ENCODE results near the gene PPP1R37. TPM values are rescaled to one million over a fixed set of nuclear protein-coding genes. Genes with fewer than 3 reads are reported as not detected.

Gene PPP1R37
- total RNA-seq, 1 donor from 2014 or later, result 16.2 TPM

DNA sequence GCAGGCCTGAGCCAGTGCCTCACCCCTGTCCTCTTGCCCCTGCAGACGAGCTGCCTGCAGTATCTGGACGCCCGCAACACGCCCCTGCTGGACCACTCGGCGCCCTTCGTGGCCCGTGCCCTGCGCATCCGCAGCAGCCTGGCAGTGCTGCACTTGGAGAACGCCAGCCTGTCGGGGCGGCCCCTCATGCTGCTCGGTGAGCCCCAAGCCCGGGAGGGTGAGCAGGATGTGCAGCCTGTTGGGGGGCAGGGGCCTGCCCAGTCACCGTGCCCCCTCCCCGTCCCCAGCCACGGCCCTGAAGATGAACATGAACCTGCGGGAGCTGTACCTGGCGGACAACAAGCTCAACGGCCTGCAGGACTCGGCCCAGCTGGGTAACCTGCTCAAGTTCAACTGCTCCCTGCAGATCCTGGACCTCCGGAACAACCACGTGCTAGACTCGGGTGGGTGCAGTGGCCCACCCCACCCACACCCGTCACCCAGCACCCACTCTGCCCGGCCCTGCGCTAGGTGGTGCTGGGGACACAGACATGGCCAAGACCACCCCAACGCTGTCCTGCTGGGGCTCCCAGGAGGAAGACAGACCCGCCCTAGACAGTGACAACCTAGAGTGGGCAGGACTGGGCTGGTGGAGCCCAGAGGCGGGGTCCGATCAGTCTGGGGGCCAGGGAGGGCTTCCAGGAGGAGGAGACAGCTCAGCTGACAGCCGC lies 49.2 kb downstream of the PPP1R37 start:
- Histone ChIP-seq H3K27me3 (ENCODE audit: control insufficient read depth in 3 of 3, insufficient read depth in 3 of 3, low read length in 3 of 3) (no peaks in the 10 kb centered on the region), H3K4me3 (ENCODE audit: low read length in 3 of 3) (no peak overlapping the region), H3K9ac (ENCODE audit: low read depth in 1 of 3, low read length in 3 of 3) (no peak overlapping the region), H3K9me3 (ENCODE audit: control insufficient read depth in 3 of 3, low read length in 3 of 3) (no peaks in the 10 kb centered on the region), H3K27ac (ENCODE audit: low read depth, low read length) (no peak overlapping the region), H3K36me3 (ENCODE audit: control insufficient read depth in 3 of 3, insufficient read depth in 3 of 3, low read length in 3 of 3) (peaks cover 20 to 37% (median 30%) of the 10 kb centered on the region in 3 donors), H3K4me1 (ENCODE audit: control insufficient read depth in 3 of 3, insufficient read depth in 3 of 3, low read length in 3 of 3) (peaks cover 0 to 6% (median 0%) of the 10 kb centered on the region in 3 donors)

DNA sequence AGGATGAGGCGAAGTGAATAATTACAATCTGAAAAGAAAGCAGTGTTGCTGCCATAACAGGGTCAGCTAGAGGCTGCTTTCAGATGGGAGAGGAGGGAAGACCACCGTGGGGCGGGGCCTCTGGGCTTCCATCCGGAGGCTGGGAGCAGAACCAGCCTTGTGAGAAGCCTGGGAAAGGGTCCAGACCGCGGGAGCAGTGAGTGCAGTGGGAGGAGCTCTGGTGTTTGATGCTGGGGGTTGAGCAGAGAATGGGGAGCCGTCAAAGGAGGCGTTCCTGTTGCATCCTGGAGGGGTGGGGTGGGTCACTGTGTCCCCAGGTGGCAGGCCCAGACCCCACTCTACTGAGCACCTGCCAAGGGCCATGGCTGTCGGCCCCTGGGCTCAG lies 49.7 kb downstream of the PPP1R37 start:
- H3K36me3 ChIP-seq (ENCODE audit: control insufficient read depth in 3 of 3, insufficient read depth in 3 of 3, low read length in 3 of 3), result peaks cover 20 to 37% (median 30%) of the 10 kb centered on the region in 3 donors
- no peaks in the 10 kb centered on the region for H3K27me3 ChIP-seq (ENCODE audit: control insufficient read depth in 3 of 3, insufficient read depth in 3 of 3, low read length in 3 of 3)
- H3K9me3 ChIP-seq (ENCODE audit: control insufficient read depth in 3 of 3, low read length in 3 of 3), result no peaks in the 10 kb centered on the region
- no peak overlapping the region for H3K4me3 ChIP-seq (ENCODE audit: low read length in 3 of 3)
- peaks cover 0 to 4% (median 0%) of the 10 kb centered on the region in 3 donors for H3K4me1 ChIP-seq (ENCODE audit: control insufficient read depth in 3 of 3, insufficient read depth in 3 of 3, low read length in 3 of 3)
- no peak overlapping the region for H3K27ac ChIP-seq (ENCODE audit: low read depth, low read length)
- no peak overlapping the region for H3K9ac ChIP-seq (ENCODE audit: low read depth in 1 of 3, low read length in 3 of 3)

DNA sequence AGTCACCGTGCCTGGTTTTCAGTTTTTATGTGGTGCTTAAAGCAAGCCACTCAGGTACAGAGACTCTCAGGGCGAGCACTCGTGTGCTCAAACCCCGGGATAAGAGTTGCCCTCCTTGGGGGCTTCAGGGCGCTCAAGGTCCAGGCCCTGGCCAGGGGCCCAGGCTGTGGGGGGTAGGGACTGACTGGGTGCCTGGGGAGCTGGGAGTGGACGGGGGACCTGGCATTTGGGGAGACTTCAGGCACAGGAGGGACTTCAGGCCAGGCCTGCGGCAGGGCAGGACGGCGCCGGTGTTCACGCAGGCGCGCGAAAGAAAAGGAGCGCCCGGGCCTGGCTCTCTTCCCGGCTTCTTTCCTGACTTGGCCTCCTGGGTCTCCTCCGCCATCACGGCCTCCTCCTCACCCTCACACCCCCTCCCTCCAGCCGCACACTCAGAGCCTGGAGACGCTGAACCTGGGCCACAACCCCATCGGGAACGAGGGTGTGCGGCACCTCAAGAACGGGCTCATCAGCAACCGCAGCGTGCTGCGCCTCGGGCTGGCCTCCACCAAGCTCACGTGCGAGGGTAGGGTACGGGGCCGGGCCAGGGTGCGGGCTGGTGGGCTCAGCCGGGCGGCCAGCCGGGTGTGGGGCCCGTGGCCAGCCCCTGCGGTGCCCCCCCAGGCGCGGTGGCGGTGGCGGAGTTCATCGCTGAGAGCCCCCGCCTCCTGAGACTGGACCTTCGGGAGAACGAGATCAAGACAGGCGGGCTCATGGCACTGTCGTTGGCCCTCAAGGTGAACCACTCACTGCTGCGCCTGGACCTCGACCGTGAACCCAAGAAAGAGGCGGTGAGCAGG lies 51.7 kb downstream of the PPP1R37 start:
- Histone ChIP-seq H3K36me3 (ENCODE audit: control insufficient read depth in 3 of 3, insufficient read depth in 3 of 3, low read length in 3 of 3) (peaks cover 20 to 37% (median 30%) of the 10 kb centered on the region in 3 donors), H3K4me1 (ENCODE audit: control insufficient read depth in 3 of 3, insufficient read depth in 3 of 3, low read length in 3 of 3) (peaks cover 0 to 4% (median 0%) of the 10 kb centered on the region in 3 donors), H3K27ac (ENCODE audit: low read depth, low read length) (no peak overlapping the region), H3K4me3 (ENCODE audit: low read length in 3 of 3) (no peak overlapping the region), H3K9me3 (ENCODE audit: control insufficient read depth in 3 of 3, low read length in 3 of 3) (no peaks in the 10 kb centered on the region), H3K9ac (ENCODE audit: low read depth in 1 of 3, low read length in 3 of 3) (no peak overlapping the region), H3K27me3 (ENCODE audit: control insufficient read depth in 3 of 3, insufficient read depth in 3 of 3, low read length in 3 of 3) (peaks cover 0 to 3% (median 0%) of the 10 kb centered on the region in 3 donors)

DNA sequence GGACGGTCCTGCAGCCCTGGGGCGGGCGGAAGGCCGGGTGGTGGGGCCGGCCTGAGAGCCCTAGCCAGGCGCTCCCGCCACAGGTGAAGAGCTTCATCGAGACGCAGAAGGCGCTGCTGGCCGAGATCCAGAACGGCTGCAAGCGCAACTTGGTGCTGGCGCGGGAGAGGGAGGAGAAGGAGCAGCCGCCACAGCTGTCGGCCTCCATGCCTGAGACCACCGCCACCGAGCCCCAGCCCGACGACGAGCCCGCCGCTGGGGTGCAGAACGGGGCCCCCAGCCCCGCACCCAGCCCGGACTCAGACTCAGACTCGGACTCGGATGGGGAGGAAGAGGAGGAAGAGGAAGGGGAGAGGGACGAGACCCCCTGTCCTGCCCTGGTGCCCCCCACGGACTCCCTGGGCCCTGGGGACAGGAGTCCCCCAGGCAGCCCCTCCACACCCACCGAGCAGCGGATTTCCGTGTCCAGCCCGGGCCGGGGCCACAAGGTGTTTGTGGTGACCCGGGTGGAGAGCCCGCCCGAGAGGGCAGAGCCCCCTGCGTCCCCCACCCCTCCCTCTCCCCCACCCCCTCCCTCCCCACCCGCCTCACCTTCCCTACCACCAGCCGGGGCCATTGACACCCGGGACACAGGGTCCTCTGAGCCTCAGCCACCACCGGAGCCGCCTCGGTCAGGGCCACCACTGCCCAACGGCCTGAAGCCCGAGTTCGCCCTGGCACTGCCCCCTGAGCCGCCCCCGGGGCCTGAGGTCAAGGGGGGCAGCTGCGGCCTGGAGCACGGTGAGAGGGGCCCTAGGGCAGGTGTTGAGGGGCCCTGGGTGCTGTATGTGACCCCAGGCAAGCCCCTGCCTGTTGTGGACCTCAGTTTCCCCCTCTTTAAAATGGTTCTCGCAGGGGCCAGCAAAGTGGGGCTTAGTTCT lies 52.6 kb downstream of the PPP1R37 start:
- H3K4me1 ChIP-seq (ENCODE audit: control insufficient read depth in 3 of 3, insufficient read depth in 3 of 3, low read length in 3 of 3), result peaks cover 0 to 4% (median 0%) of the 10 kb centered on the region in 3 donors
- H3K27ac ChIP-seq (ENCODE audit: low read depth, low read length), result no peak overlapping the region
- H3K27me3 ChIP-seq (ENCODE audit: control insufficient read depth in 3 of 3, insufficient read depth in 3 of 3, low read length in 3 of 3), result peaks cover 3 to 4% (median 4%) of the 10 kb centered on the region in 3 donors
- no peak overlapping the region for H3K9ac ChIP-seq (ENCODE audit: low read depth in 1 of 3, low read length in 3 of 3)
- H3K9me3 ChIP-seq (ENCODE audit: control insufficient read depth in 3 of 3, low read length in 3 of 3), result no peaks in the 10 kb centered on the region
- H3K36me3 ChIP-seq (ENCODE audit: control insufficient read depth in 3 of 3, insufficient read depth in 3 of 3, low read length in 3 of 3), result peaks cover 20 to 37% (median 30%) of the 10 kb centered on the region in 3 donors
- H3K4me3 ChIP-seq (ENCODE audit: low read length in 3 of 3), result no peak overlapping the region

DNA sequence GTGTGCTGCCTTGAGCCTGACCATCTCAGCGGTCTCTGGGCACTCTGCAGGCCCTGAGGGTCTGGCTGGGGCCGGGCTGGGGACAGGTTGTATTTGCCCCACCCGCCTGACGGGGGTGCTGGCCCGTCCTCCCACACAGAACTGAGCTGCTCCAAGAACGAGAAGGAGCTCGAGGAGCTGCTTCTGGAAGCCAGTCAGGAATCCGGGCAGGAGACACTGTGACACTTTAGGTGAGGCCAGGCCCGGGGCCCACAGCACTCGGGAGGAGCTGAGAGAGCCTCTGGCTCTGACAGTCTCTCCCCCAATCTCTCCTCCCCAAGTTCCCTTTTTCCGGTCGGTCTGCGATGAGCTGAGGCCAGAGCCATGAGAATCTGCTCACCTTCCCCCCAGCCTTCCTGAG lies 53.3 kb downstream of the PPP1R37 start:
- Histone ChIP-seq H3K27ac (ENCODE audit: low read depth, low read length) (no peak overlapping the region), H3K4me1 (ENCODE audit: control insufficient read depth in 3 of 3, insufficient read depth in 3 of 3, low read length in 3 of 3) (peaks cover 0 to 4% (median 0%) of the 10 kb centered on the region in 3 donors), H3K9me3 (ENCODE audit: control insufficient read depth in 3 of 3, low read length in 3 of 3) (no peaks in the 10 kb centered on the region), H3K27me3 (ENCODE audit: control insufficient read depth in 3 of 3, insufficient read depth in 3 of 3, low read length in 3 of 3) (peaks cover 9 to 12% (median 11%) of the 10 kb centered on the region in 3 donors), H3K4me3 (ENCODE audit: low read length in 3 of 3) (no peak overlapping the region), H3K9ac (ENCODE audit: low read depth in 1 of 3, low read length in 3 of 3) (no peak overlapping the region), H3K36me3 (ENCODE audit: control insufficient read depth in 3 of 3, insufficient read depth in 3 of 3, low read length in 3 of 3) (peaks cover 17 to 34% (median 26%) of the 10 kb centered on the region in 3 donors)

DNA sequence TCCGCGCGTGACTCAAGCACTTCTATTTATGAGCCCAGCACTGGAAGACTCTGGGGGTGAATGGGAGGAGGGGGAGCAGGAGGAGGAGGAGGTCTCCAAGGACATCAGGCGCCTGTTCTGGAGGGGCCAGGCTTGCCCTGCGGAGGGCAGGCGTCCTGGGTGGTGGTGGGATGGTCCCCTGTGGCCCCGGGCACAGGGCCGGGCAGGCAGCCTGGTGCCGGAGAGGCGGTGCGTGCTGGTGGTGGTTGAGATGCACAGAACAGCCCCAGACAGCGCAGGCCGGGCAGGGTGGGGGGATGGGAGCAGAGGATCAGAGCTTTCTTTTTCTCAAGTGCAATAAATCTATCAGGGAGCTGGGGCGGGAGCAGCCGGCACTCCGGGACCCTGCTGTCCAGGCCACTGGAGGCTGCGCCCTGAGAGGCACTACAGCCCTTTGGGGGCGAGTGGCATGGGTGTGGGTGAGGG lies 53.8 kb downstream of the PPP1R37 start:
- H3K27me3 ChIP-seq (ENCODE audit: control insufficient read depth in 3 of 3, insufficient read depth in 3 of 3, low read length in 3 of 3), result peaks cover 15 to 17% (median 16%) of the 10 kb centered on the region in 3 donors
- no peak overlapping the region for H3K9ac ChIP-seq (ENCODE audit: low read depth in 1 of 3, low read length in 3 of 3)
- no peak overlapping the region for H3K4me3 ChIP-seq (ENCODE audit: low read length in 3 of 3)
- peaks cover 0 to 4% (median 1%) of the 10 kb centered on the region in 3 donors for H3K4me1 ChIP-seq (ENCODE audit: control insufficient read depth in 3 of 3, insufficient read depth in 3 of 3, low read length in 3 of 3)
- no peak overlapping the region for H3K27ac ChIP-seq (ENCODE audit: low read depth, low read length)
- peaks cover 13 to 29% (median 24%) of the 10 kb centered on the region in 3 donors for H3K36me3 ChIP-seq (ENCODE audit: control insufficient read depth in 3 of 3, insufficient read depth in 3 of 3, low read length in 3 of 3)
- no peaks in the 10 kb centered on the region for H3K9me3 ChIP-seq (ENCODE audit: control insufficient read depth in 3 of 3, low read length in 3 of 3)

DNA sequence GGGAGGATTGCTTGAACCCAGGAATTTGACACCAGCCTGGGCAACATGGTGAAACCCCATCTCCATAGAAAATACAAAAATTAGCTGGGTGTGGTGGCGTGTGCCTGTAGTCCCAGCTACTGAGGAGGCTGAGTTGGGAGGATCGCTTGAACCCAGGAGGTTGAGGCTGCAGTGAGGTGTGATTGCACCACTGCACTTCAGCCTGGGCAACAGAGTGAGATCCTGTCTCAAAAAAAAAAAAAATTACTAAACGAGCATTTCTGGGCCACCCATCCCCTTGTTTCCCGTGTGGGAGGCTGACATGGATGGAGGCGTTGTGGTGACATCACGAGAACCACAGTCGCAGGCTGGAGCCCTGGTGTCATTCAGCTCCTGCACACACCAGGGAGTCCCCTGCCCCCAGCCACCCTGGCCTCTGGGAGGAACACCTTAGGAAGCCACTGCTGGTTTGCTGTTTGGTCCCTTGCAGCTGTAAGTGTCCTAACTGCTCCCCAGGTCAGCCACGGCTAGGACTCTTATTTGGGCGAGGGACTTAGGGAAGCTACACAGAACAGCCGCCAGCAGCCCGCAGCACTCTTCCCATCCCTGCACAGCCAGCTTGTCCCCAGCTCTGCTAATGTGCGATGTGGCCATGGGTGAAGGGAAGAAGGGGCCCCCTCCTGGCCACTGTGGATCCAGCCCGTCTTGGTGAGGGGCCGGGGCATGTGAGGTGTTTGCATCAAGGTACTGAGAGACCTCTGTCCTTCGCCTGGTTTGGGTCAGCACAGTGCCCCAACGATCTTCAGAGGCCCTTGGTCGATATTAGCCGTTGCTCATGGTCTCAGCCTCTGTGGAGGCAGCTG lies 55.1 kb downstream of the PPP1R37 start:
- peaks cover 7 to 17% (median 14%) of the 10 kb centered on the region in 3 donors for H3K4me1 ChIP-seq (ENCODE audit: control insufficient read depth in 3 of 3, insufficient read depth in 3 of 3, low read length in 3 of 3)
- H3K9ac ChIP-seq (ENCODE audit: low read depth in 1 of 3, low read length in 3 of 3), result no peak overlapping the region
- peaks cover 8 to 18% (median 15%) of the 10 kb centered on the region in 3 donors for H3K36me3 ChIP-seq (ENCODE audit: control insufficient read depth in 3 of 3, insufficient read depth in 3 of 3, low read length in 3 of 3)
- no peak overlapping the region for H3K4me3 ChIP-seq (ENCODE audit: low read length in 3 of 3)
- H3K27ac ChIP-seq (ENCODE audit: low read depth, low read length), result no peak overlapping the region
- peaks cover 27 to 30% (median 29%) of the 10 kb centered on the region in 3 donors for H3K27me3 ChIP-seq (ENCODE audit: control insufficient read depth in 3 of 3, insufficient read depth in 3 of 3, low read length in 3 of 3)
- H3K9me3 ChIP-seq (ENCODE audit: control insufficient read depth in 3 of 3, low read length in 3 of 3), result no peaks in the 10 kb centered on the region

DNA sequence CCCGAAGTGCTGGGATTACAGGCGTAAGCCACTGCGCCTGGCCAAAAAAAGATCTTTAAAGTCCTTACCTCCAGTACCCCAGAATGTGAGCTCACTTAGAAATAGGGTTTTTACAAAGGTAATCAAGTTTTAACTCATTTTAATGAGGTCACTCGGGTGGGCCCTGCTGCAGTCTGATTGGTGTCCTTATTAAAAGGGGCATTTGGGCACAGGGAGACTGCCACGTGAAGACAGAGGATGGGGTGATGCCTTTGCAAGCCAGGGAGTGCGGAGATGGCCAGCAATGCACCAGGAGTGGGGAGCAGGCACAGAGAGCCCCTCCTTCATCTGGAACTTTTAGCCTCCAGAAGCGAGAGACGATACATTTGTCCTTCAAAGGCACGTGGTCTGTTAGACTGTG lies 56.1 kb downstream of the PPP1R37 start:
- H3K9me3 ChIP-seq (ENCODE audit: control insufficient read depth in 3 of 3, low read length in 3 of 3), result no peaks in the 10 kb centered on the region
- no peak overlapping the region for H3K4me3 ChIP-seq (ENCODE audit: low read length in 3 of 3)
- H3K4me1 ChIP-seq (ENCODE audit: control insufficient read depth in 3 of 3, insufficient read depth in 3 of 3, low read length in 3 of 3), result peaks cover 15 to 28% (median 24%) of the 10 kb centered on the region in 3 donors
- peaks cover 34 to 40% (median 39%) of the 10 kb centered on the region in 3 donors for H3K27me3 ChIP-seq (ENCODE audit: control insufficient read depth in 3 of 3, insufficient read depth in 3 of 3, low read length in 3 of 3)
- peaks cover 3 to 12% (median 10%) of the 10 kb centered on the region in 3 donors for H3K36me3 ChIP-seq (ENCODE audit: control insufficient read depth in 3 of 3, insufficient read depth in 3 of 3, low read length in 3 of 3)
- no peak overlapping the region for H3K27ac ChIP-seq (ENCODE audit: low read depth, low read length)
- no peak overlapping the region for H3K9ac ChIP-seq (ENCODE audit: low read depth in 1 of 3, low read length in 3 of 3)

Measured in skeletal muscle tissue (tissue), 4 donors.